Measurements from ENCODE around the gene USP7. TPM values are rescaled to one million over a fixed set of nuclear protein-coding genes. Genes with fewer than 3 reads are reported as not detected.

USP7 gene
- total and polyA plus RNA-seq, 10 of the 15 experiments (the other 5 are each of a cell fraction or from before 2014, with no cell fraction given), result 16.2 to 133 (median 60.5) TPM

GRCh38 chr16:8935989-8936388, 27.7 kb downstream of the USP7 start (continued):
- TF ChIP-seq EGR1 (IDR thresholded peaks at IDR 0.05; ENCODE audit: borderline replicate concordance in 1 of 2, low read depth in 2 of 2, low read length in 2 of 2) (no peak), TCF12 (IDR thresholded peaks at IDR 0.05; ENCODE audit: low read depth, low read length) (peak; percentile 47; the same call in 1 of the 2 replicates), MTA2 (IDR thresholded peaks at IDR 0.05; ENCODE audit: low read depth) (no peak), E4F1 (IDR thresholded peaks at IDR 0.05; ENCODE audit: borderline replicate concordance, partially characterized antibody) (no peak), KAT2A (conservative IDR thresholded peaks at IDR 0.05; ENCODE audit: control insufficient read depth, low read depth, low read length) (no peak), ASH2L (IDR thresholded peaks at IDR 0.05; ENCODE audit: borderline replicate concordance, low read depth) (no peak), RUNX3 (IDR thresholded peaks at IDR 0.05; ENCODE audit: low read length) (no peak), JUND (IDR thresholded peaks at IDR 0.05; ENCODE audit: low read depth, low read length) (no peak), MTA3 (IDR thresholded peaks at IDR 0.05; ENCODE audit: borderline replicate concordance, low read length) (no peak), CHD4 (IDR thresholded peaks at IDR 0.05) (no peak), TCF3 (IDR thresholded peaks at IDR 0.05; ENCODE audit: borderline replicate concordance, insufficient read depth, low read depth, low read length) (peak; percentile 69; the same call in 1 of the 2 replicates), ESRRA (IDR thresholded peaks at IDR 0.05; ENCODE audit: low read length) (no peak), RFX5 (IDR thresholded peaks at IDR 0.05; ENCODE audit: low read depth, low read length) (no peak), SUPT20H (IDR thresholded peaks at IDR 0.05; ENCODE audit: borderline replicate concordance, control insufficient read depth, low read depth, low read length) (no peak), NR2F1 (conservative IDR thresholded peaks at IDR 0.05) (0 out of 2 replicates have a peak, but pooled peaks have one; percentile 23), RELA (IDR thresholded peaks at IDR 0.05; ENCODE audit: borderline replicate concordance, partially characterized antibody) (no peak), IRF4 (IDR thresholded peaks at IDR 0.05; ENCODE audit: low read depth, low read length) (no peak)
- TF ChIP-seq, protein P1, sequence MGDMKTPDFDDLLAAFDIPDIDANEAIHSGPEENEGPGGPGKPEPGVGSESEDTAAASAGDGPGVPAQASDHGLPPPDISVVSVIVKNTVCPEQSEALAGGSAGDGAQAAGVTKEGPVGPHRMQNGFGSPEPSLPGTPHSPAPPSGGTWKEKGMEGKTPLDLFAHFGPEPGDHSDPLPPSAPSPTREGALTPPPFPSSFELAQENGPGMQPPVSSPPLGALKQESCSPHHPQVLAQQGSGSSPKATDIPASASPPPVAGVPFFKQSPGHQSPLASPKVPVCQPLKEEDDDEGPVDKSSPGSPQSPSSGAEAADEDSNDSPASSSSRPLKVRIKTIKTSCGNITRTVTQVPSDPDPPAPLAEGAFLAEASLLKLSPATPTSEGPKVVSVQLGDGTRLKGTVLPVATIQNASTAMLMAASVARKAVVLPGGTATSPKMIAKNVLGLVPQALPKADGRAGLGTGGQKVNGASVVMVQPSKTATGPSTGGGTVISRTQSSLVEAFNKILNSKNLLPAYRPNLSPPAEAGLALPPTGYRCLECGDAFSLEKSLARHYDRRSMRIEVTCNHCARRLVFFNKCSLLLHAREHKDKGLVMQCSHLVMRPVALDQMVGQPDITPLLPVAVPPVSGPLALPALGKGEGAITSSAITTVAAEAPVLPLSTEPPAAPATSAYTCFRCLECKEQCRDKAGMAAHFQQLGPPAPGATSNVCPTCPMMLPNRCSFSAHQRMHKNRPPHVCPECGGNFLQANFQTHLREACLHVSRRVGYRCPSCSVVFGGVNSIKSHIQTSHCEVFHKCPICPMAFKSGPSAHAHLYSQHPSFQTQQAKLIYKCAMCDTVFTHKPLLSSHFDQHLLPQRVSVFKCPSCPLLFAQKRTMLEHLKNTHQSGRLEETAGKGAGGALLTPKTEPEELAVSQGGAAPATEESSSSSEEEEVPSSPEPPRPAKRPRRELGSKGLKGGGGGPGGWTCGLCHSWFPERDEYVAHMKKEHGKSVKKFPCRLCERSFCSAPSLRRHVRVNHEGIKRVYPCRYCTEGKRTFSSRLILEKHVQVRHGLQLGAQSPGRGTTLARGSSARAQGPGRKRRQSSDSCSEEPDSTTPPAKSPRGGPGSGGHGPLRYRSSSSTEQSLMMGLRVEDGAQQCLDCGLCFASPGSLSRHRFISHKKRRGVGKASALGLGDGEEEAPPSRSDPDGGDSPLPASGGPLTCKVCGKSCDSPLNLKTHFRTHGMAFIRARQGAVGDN (IDR thresholded peaks at IDR 0.05), result no peak
- TF ChIP-seq, protein P2, sequence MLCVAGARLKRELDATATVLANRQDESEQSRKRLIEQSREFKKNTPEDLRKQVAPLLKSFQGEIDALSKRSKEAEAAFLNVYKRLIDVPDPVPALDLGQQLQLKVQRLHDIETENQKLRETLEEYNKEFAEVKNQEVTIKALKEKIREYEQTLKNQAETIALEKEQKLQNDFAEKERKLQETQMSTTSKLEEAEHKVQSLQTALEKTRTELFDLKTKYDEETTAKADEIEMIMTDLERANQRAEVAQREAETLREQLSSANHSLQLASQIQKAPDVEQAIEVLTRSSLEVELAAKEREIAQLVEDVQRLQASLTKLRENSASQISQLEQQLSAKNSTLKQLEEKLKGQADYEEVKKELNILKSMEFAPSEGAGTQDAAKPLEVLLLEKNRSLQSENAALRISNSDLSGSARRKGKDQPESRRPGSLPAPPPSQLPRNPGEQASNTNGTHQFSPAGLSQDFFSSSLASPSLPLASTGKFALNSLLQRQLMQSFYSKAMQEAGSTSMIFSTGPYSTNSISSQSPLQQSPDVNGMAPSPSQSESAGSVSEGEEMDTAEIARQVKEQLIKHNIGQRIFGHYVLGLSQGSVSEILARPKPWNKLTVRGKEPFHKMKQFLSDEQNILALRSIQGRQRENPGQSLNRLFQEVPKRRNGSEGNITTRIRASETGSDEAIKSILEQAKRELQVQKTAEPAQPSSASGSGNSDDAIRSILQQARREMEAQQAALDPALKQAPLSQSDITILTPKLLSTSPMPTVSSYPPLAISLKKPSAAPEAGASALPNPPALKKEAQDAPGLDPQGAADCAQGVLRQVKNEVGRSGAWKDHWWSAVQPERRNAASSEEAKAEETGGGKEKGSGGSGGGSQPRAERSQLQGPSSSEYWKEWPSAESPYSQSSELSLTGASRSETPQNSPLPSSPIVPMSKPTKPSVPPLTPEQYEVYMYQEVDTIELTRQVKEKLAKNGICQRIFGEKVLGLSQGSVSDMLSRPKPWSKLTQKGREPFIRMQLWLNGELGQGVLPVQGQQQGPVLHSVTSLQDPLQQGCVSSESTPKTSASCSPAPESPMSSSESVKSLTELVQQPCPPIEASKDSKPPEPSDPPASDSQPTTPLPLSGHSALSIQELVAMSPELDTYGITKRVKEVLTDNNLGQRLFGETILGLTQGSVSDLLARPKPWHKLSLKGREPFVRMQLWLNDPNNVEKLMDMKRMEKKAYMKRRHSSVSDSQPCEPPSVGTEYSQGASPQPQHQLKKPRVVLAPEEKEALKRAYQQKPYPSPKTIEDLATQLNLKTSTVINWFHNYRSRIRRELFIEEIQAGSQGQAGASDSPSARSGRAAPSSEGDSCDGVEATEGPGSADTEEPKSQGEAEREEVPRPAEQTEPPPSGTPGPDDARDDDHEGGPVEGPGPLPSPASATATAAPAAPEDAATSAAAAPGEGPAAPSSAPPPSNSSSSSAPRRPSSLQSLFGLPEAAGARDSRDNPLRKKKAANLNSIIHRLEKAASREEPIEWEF (IDR thresholded peaks at IDR 0.05; ENCODE audit: insufficient replicate concordance, low read depth, low read length), result no peak

All from GM12878 (cell line).